WTC11 (cell line): Measurements from ENCODE around the gene FMNL2.

ENCODE experiments used
- ZNF423 ChIP-seq: fragments of 250-450 bp; sonication (Bioruptor Pico); IDR thresholded peaks from 2 replicates; pipeline ENCODE4 v2.1.2; 2022; ENCODE audit warnings: mild to moderate bottlenecking, moderate library complexity
- ZNF532 ChIP-seq: fragments of 250-450 bp; sonication (Bioruptor Pico); IDR thresholded peaks from 2 replicates; pipeline ENCODE4 v1.9.0; 2021; ENCODE audit warnings: mild to moderate bottlenecking, borderline replicate concordance

GRCh38 chr2:152678808-152679207 lies 343.8 kb downstream of the FMNL2 start:
- no peak for TF ChIP-seq ZNF423 (CRISPR knock-in tag)
- TF ChIP-seq ZNF532 (CRISPR knock-in tag) = no peak
